Measurements from ENCODE around the gene SH3GL1. TPM values are rescaled to one million over a fixed set of nuclear protein-coding genes. Genes with fewer than 3 reads are reported as not detected.
A peak's percentile ranks its signal among the peaks of the same experiment; 100 is the strongest.

SH3GL1 gene, protein sequence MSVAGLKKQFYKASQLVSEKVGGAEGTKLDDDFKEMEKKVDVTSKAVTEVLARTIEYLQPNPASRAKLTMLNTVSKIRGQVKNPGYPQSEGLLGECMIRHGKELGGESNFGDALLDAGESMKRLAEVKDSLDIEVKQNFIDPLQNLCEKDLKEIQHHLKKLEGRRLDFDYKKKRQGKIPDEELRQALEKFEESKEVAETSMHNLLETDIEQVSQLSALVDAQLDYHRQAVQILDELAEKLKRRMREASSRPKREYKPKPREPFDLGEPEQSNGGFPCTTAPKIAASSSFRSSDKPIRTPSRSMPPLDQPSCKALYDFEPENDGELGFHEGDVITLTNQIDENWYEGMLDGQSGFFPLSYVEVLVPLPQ
- total RNA-seq, result 71.8 and 81.7 TPM in 2 replicates
- polyA plus RNA-seq, result 111 and 114 TPM in 2 replicates

DNA sequence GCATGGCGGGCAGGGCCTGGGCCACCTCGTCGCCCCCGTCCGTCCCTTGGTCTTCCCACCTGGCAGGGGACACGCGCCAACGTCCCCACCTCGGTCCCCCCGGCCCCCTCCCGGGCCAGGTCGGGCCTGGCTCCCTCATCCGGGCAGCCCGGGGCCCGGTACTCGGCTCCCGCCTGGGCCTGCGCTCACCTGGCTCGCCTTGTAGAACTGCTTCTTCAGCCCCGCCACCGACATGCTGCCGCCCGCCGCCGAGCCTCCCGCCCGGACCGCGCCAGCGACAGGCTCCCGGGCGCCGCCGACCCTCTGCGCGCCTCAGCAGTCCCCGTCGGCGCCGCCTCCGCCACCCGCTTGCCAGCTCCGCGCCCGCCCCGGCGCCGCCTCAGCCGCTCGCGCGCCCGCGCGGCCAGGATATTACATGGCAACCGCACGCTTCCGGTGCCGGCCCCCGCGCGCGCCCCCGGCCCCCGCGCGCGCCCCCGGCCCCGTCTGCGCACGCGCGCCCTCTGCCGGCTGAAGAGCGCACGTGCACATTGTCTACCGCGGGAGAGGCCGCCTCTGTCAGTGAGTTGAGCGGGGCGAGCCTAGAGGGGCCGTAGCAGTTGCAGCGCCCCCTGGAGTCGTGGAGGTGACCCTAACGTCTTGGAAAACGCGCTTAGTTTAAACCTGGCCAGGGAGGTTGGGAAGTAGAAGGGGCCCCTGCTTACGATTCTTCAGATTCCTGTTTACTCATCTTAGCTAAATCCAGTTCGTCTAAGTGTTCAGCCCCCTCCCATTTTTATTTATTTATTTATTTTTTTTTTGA, at the start of gene SH3GL1:
SH3GL1 (minus strand) TSS at position 413 of the 802 bp plus-strand sequence; CDS start at position 234, 179 bp downstream.
- H4K20me1 ChIP-seq (ENCODE audit: insufficient read depth, poor library complexity, severe bottlenecking), result peaks cover 33% of the 10 kb centered on the region
- H2AFZ ChIP-seq, result peak within 1 kb of the TSS; percentile 35
- 1% methylated on average over 38 of the region's 90 CpGs for WGBS (ENCODE audit: low lambda C conversion rate, missing lambda C conversion rate)
- peak within 1 kb of the TSS; percentile 98 for H3K4me2 ChIP-seq
- no peaks in the 10 kb centered on the region for H3K9me2 ChIP-seq (replicated peaks; ENCODE audit: insufficient read depth)
- peak within 1 kb of the TSS; percentile 99 for H3K27ac ChIP-seq
- peaks cover 79% of the 10 kb centered on the region for H3K79me2 ChIP-seq
- peak within 1 kb of the TSS; percentile 94 for H3K4me3 ChIP-seq
- H3K4me1 ChIP-seq (ENCODE audit: insufficient read depth), result peaks cover 10% of the 10 kb centered on the region
- H3K27me3 ChIP-seq, result no peaks in the 10 kb centered on the region
- DNase-seq (ENCODE audit: low spot score), result peak; percentile 96
- no peak for TF ChIP-seq EZH2 (IDR thresholded peaks at IDR 0.05; ENCODE audit: borderline replicate concordance)
- TF ChIP-seq, protein P1, sequence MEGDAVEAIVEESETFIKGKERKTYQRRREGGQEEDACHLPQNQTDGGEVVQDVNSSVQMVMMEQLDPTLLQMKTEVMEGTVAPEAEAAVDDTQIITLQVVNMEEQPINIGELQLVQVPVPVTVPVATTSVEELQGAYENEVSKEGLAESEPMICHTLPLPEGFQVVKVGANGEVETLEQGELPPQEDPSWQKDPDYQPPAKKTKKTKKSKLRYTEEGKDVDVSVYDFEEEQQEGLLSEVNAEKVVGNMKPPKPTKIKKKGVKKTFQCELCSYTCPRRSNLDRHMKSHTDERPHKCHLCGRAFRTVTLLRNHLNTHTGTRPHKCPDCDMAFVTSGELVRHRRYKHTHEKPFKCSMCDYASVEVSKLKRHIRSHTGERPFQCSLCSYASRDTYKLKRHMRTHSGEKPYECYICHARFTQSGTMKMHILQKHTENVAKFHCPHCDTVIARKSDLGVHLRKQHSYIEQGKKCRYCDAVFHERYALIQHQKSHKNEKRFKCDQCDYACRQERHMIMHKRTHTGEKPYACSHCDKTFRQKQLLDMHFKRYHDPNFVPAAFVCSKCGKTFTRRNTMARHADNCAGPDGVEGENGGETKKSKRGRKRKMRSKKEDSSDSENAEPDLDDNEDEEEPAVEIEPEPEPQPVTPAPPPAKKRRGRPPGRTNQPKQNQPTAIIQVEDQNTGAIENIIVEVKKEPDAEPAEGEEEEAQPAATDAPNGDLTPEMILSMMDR (IDR thresholded peaks at IDR 0.05; ENCODE audit: poor library complexity), result peak; percentile 99
- no peak for TF ChIP-seq EZH2phosphoT487 (IDR thresholded peaks at IDR 0.05; ENCODE audit: low read depth, severe bottlenecking, unreplicated experiment)
- H3K36me3 ChIP-seq (replicated peaks; ENCODE audit: insufficient read depth, low read depth), result no peaks in the 10 kb centered on the region
- no peaks in the 10 kb centered on the region for H3K9me3 ChIP-seq (ENCODE audit: low read depth)

DNA sequence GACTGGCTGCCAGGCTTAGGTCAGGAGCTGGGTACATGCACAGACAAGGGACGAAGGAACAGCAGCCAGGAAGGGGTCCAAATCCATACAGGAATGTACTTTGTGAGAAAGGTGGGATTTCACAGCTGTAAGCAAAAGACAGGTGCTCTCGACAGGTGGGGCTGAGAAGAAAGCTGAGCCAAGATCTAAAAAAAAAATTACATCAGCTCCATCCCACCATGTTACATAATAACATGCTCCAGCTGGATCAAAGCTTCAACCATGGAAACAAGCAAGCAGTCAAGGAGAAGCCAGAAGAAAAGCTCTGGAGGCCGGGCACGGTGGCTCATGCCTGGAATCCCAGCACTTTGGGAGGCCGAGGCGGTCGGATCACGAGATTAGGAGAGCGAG, 49.3 kb upstream of the SH3GL1 start:
- H3K9me2 ChIP-seq (replicated peaks; ENCODE audit: insufficient read depth), result no peaks in the 10 kb centered on the region
- DNase-seq (ENCODE audit: low spot score), result no peak
- no peaks in the 10 kb centered on the region for H3K36me3 ChIP-seq (replicated peaks; ENCODE audit: insufficient read depth, low read depth)
- peaks cover 9% of the 10 kb centered on the region for H3K79me2 ChIP-seq
- peaks cover 5% of the 10 kb centered on the region for H4K20me1 ChIP-seq (ENCODE audit: insufficient read depth, poor library complexity, severe bottlenecking)
- H2AFZ ChIP-seq, result no peak overlapping the region
- H3K27me3 ChIP-seq, result no peaks in the 10 kb centered on the region
- no peaks in the 10 kb centered on the region for H3K9me3 ChIP-seq (ENCODE audit: low read depth)
- H3K4me1 ChIP-seq (ENCODE audit: insufficient read depth), result no peaks in the 10 kb centered on the region
- WGBS (ENCODE audit: low lambda C conversion rate, missing lambda C conversion rate), result 96% methylated on average over 9 of the region's 9 CpGs
- no peak overlapping the region for H3K4me2 ChIP-seq
- H3K4me3 ChIP-seq, result no peak overlapping the region
- H3K27ac ChIP-seq, result no peak overlapping the region
- TF ChIP-seq EZH2 (IDR thresholded peaks at IDR 0.05; ENCODE audit: borderline replicate concordance) (no peak), EZH2phosphoT487 (IDR thresholded peaks at IDR 0.05; ENCODE audit: low read depth, severe bottlenecking, unreplicated experiment) (no peak)
- TF ChIP-seq, protein P1 (IDR thresholded peaks at IDR 0.05; ENCODE audit: poor library complexity), result no peak

DNA sequence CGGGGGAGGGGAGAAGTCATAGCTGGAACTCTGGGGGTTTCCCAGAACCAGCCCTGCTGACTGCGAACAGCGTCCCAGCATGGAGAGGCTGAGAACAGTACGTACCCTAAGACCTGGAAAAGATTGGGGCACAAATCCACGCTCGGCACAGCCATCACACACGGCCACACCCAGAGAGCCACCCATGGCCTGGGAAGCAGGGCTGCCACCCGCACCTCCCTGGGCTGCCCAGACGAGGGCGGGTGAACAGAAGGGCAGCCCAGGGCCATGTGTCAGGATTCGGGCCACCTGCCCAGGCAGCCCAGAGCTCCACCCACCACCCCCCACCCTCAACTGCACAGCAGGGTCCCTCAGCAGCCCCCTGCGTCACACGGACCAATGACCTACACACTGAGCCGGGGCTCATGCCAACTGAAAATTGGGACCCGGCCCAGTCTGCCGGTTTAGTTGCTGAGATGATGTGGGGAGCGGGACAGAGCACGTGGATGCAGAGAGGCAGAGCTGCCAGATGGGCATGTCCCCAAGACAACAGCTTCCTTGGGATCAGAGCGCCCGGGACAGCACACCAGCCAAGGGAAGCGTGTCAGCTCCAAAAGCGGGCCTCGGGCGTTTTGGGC, 48.8 kb upstream of the SH3GL1 start:
- Histone ChIP-seq H3K36me3 (replicated peaks; ENCODE audit: insufficient read depth, low read depth) (no peaks in the 10 kb centered on the region), H3K27me3 (no peaks in the 10 kb centered on the region), H3K4me3 (no peak overlapping the region), H3K27ac (no peak overlapping the region), H4K20me1 (ENCODE audit: insufficient read depth, poor library complexity, severe bottlenecking) (peaks cover 2% of the 10 kb centered on the region), H2AFZ (no peak overlapping the region), H3K9me2 (replicated peaks; ENCODE audit: insufficient read depth) (no peaks in the 10 kb centered on the region), H3K4me1 (ENCODE audit: insufficient read depth) (no peaks in the 10 kb centered on the region), H3K4me2 (no peak overlapping the region), H3K9me3 (ENCODE audit: low read depth) (no peaks in the 10 kb centered on the region), H3K79me2 (peaks cover 4% of the 10 kb centered on the region)
- TF ChIP-seq EZH2 (IDR thresholded peaks at IDR 0.05; ENCODE audit: borderline replicate concordance) (no peak), EZH2phosphoT487 (IDR thresholded peaks at IDR 0.05; ENCODE audit: low read depth, severe bottlenecking, unreplicated experiment) (no peak)
- TF ChIP-seq, protein P1 (IDR thresholded peaks at IDR 0.05; ENCODE audit: poor library complexity), result no peak
- 96% methylated on average over 21 of the region's 24 CpGs for WGBS (ENCODE audit: low lambda C conversion rate, missing lambda C conversion rate)
- DNase-seq (ENCODE audit: low spot score), result no peak

All from hepatocyte (in vitro differentiated cells).